Keratinocyte (primary cell): Measurements from ENCODE around the gene ACTR1B. TPM values are rescaled to one million over a fixed set of nuclear protein-coding genes. Genes with fewer than 3 reads are reported as not detected.

Experiments used
- DNase-seq: peaks from one replicate; pipeline ENCODE4 v3.0.0-alpha.2; 2011; ENCODE audit warnings: low read depth, missing footprints, low spot score
- FAIRE-seq: peaks from 2 replicates; lab custom pipeline; 2011; peaks lifted over from hg19 to GRCh38; lab: Jason Lieb, UNC
- H2AFZ ChIP-seq: 2 replicates; pipeline ENCODE4 v1.6.0; 2012; ENCODE audit warnings: low read length, control low read depth, inconsistent platforms; ENCODE audit not compliant: control insufficient read depth
- H3K27ac ChIP-seq: 2 replicates; pipeline ENCODE4 v1.5.1; 2011; ENCODE audit warnings: low read length; ENCODE audit not compliant: control insufficient read depth, insufficient read depth
- H3K27me3 ChIP-seq: 3 replicates; pipeline ENCODE4 v1.6.0; 2011; ENCODE audit warnings: low read length; ENCODE audit not compliant: control insufficient read depth, insufficient read depth; ENCODE audit errors: extremely low read depth
- H3K36me3 ChIP-seq, 2 experiments: 2 replicates in 1 of 2; 3 replicates in 1 of 2; pipeline ENCODE4 v1.5.1; 2011; ENCODE audit warnings: low read length in 2 of 2, mild to moderate bottlenecking in 1 of 2; ENCODE audit not compliant: control insufficient read depth in 2 of 2, insufficient read depth in 2 of 2; ENCODE audit errors: extremely low read depth in 1 of 2
- H3K4me1 ChIP-seq: 3 replicates; pipeline ENCODE4 v1.5.1; 2011; ENCODE audit warnings: low read length; ENCODE audit not compliant: control insufficient read depth, insufficient read depth; ENCODE audit errors: extremely low read depth
- H3K4me2 ChIP-seq: 3 replicates; pipeline ENCODE4 v1.6.0; 2011; ENCODE audit warnings: low read depth, low read length; ENCODE audit not compliant: control insufficient read depth, insufficient read depth; ENCODE audit errors: extremely low read depth
- H3K4me3 ChIP-seq, 3 experiments: fragments of 200-600 bp in 1 of 3; sonication (generic) in 1 of 3; 2 replicates in 2 of 3; 3 replicates in 1 of 3; pipeline ENCODE4 v1.5.1; 2011 to 2016; ENCODE audit warnings: low read length in 3 of 3, mild to moderate bottlenecking in 3 of 3, control low read depth in 2 of 3, inconsistent platforms in 1 of 3, low read depth in 1 of 3, mixed read lengths in 1 of 3, mixed run types in 1 of 3, moderate library complexity in 1 of 3; ENCODE audit not compliant: control insufficient read depth in 2 of 3, insufficient read depth in 2 of 3; ENCODE audit errors: extremely low read depth in 1 of 3
- H3K79me2 ChIP-seq: 2 replicates; pipeline ENCODE4 v1.6.0; 2012; ENCODE audit warnings: low read length; ENCODE audit not compliant: control insufficient read depth, insufficient read depth
- H3K9ac ChIP-seq: 3 replicates; pipeline ENCODE4 v1.6.0; 2011; ENCODE audit warnings: low read length; ENCODE audit not compliant: control insufficient read depth, insufficient read depth; ENCODE audit errors: extremely low read depth
- H3K9me1 ChIP-seq: 3 replicates; pipeline ENCODE4 v1.6.0; 2011; ENCODE audit warnings: low read length; ENCODE audit not compliant: control insufficient read depth, insufficient read depth; ENCODE audit errors: extremely low read depth
- H3K9me3 ChIP-seq: 2 replicates; pipeline ENCODE4 v1.5.1; 2012; ENCODE audit warnings: low read depth, low read length; ENCODE audit not compliant: control insufficient read depth
- H4K20me1 ChIP-seq: 3 replicates; pipeline ENCODE4 v1.6.0; 2011; ENCODE audit warnings: low read length; ENCODE audit not compliant: control insufficient read depth, insufficient read depth; ENCODE audit errors: extremely low read depth
- EZH2 ChIP-seq: IDR thresholded peaks from one replicate; pipeline ENCODE4 v1.6.1; 2012; ENCODE audit warnings: inconsistent platforms, mild to moderate bottlenecking, low read length, moderate library complexity
- dilution Hi-C: fragments of 300-500 bp; cut with MboI; formaldehyde crosslinking; loops from one replicate; pipeline ENCODE4 v1.7.0; 2020; ENCODE audit warnings: low sequenced_read_pairs; ENCODE audit not compliant: extremely low pct_ligation_motif_present
- polyA plus RNA-seq, 5 experiments: library from polyadenylated mRNA; depleted of rRNA in 3 of 5; stranded (reverse) in 3 of 5; stranded (forward) in 1 of 5; unstranded in 1 of 5; fragments of >200 nt; gene quantifications; 1 replicate in 1 of 5; 2 replicates in 3 of 5; 3 replicates in 1 of 5; pipeline versions ENCODE4 v1.2.1 to v1.2.3, GENCODE V29; 2011 to 2012; ENCODE audit warnings: missing spikeins in 2 of 5, low read depth in 1 of 5, low replicate concordance in 1 of 5
- TF ChIP-seq, protein P1 (sequence below), 3 experiments: IDR thresholded peaks in 1 of 3; conservative IDR thresholded peaks in 1 of 3; optimal IDR thresholded peaks in 1 of 3; 2 replicates in 2 of 3; 3 replicates in 1 of 3; pipeline versions ENCODE3 to v1.5.1; 2011; ENCODE audit warnings: low read length in 3 of 3, mild to moderate bottlenecking in 3 of 3, moderate library complexity in 2 of 3, control low read depth in 1 of 3, inconsistent platforms in 1 of 3; ENCODE audit not compliant: insufficient read depth in 2 of 3; ENCODE audit errors: extremely low read depth in 1 of 3

The ACTR1B gene
- polyA plus RNA-seq, 1 donor (not counting 4 experiments of a cell fraction or from before 2014, with no cell fraction given), result 20.6 TPM

DNA sequence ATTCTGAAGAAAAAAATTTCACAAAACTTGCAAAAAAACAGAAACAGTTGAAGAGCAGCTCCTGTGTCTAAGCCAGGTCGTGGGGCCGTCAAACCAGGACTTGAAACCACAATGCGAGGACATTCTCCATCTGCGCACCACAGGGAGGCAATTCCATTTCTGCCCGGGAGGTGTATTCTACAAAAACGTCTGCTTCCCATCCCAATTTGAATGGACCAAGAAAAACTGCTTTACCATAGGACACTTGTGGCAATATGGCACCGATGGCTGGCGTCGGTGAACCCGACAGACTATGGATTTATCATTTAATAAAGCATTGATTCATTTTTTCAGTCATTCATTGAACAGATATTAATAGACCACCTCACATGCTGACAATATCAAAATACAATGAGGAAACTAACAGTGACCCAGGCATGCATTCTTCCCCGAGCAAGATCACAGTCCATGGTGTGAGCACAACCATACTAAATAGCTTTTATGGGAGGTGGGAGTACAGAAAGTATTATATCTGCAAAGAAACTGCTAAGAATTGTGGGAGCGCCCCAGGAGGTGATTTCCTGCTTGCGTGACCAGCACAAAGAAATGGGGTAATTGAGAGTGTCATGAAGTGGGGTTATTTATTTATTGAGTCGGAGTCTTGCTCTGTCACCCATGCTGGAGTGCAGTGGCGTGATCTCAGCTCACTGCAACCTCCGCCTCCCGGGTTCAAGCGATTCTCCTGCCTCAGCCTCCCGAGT is 39.1 kb upstream of the ACTR1B start:
- H3K27ac ChIP-seq, result no peak overlapping the region
- H3K27me3 ChIP-seq, result no peaks in the 10 kb centered on the region
- no peak for TF ChIP-seq EZH2
- TF ChIP-seq, protein P1, sequence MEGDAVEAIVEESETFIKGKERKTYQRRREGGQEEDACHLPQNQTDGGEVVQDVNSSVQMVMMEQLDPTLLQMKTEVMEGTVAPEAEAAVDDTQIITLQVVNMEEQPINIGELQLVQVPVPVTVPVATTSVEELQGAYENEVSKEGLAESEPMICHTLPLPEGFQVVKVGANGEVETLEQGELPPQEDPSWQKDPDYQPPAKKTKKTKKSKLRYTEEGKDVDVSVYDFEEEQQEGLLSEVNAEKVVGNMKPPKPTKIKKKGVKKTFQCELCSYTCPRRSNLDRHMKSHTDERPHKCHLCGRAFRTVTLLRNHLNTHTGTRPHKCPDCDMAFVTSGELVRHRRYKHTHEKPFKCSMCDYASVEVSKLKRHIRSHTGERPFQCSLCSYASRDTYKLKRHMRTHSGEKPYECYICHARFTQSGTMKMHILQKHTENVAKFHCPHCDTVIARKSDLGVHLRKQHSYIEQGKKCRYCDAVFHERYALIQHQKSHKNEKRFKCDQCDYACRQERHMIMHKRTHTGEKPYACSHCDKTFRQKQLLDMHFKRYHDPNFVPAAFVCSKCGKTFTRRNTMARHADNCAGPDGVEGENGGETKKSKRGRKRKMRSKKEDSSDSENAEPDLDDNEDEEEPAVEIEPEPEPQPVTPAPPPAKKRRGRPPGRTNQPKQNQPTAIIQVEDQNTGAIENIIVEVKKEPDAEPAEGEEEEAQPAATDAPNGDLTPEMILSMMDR (optimal IDR thresholded peaks at IDR 0.05 in 1 of 3, IDR thresholded peaks at IDR 0.05 in 1 of 3, conservative IDR thresholded peaks at IDR 0.05 in 1 of 3; ENCODE audit: extremely low read depth in 1 of 3, insufficient read depth in 2 of 3, low read length in 3 of 3), result no peak
- dilution Hi-C loops, result no loop called here
- H3K4me1 ChIP-seq, result no peaks in the 10 kb centered on the region
- no peaks in the 10 kb centered on the region for H3K79me2 ChIP-seq
- no peaks in the 10 kb centered on the region for H3K36me3 ChIP-seq
- DNase-seq (no peak), FAIRE-seq (no peak)
- no peaks in the 10 kb centered on the region for H3K9me1 ChIP-seq
- H2AFZ ChIP-seq, result no peak overlapping the region
- H4K20me1 ChIP-seq, result no peaks in the 10 kb centered on the region
- H3K9ac ChIP-seq, result no peak overlapping the region
- H3K4me3 ChIP-seq, result no peak overlapping the region
- H3K9me3 ChIP-seq, result no peaks in the 10 kb centered on the region
- H3K4me2 ChIP-seq, result no peak overlapping the region

DNA sequence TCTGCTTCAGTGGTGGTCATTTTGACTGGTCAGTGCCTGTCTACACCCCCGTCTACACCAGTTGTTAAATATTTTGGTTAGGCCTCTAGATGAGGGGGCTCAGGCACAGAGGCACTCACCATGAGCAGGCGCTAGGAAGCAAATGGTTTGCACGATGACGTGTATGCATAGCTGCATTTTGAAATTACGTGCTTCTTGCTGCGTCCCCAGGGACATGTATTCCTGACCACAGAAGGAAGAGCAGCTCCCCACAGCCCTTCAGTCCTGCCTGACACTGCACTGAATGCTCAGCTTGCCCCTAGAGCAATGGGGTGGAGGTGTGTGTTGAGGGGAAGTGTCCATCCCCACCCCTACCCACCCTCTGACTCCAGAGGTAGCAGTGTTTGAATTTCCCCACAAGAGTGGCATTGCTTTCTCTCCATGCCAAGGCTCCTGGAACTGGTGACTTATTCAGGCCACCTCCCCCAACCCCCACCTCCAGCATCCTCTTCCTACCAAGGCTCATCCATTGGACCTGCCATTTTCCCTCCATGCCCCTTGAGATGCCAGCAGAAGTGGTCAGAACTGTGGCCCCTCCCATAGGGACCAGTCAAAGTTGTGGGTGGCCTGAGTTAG is 38.1 kb upstream of the ACTR1B start:
- H3K9me1 ChIP-seq, result no peaks in the 10 kb centered on the region
- H3K4me2 ChIP-seq, result no peak overlapping the region
- DNase-seq (no peak), FAIRE-seq (no peak)
- H3K27me3 ChIP-seq, result no peaks in the 10 kb centered on the region
- H3K79me2 ChIP-seq, result no peaks in the 10 kb centered on the region
- dilution Hi-C loops, result no loop called here
- H3K4me1 ChIP-seq, result no peaks in the 10 kb centered on the region
- no peaks in the 10 kb centered on the region for H3K9me3 ChIP-seq
- no peak for TF ChIP-seq EZH2
- TF ChIP-seq, protein P1 (optimal IDR thresholded peaks at IDR 0.05 in 1 of 3, IDR thresholded peaks at IDR 0.05 in 1 of 3, conservative IDR thresholded peaks at IDR 0.05 in 1 of 3; ENCODE audit: extremely low read depth in 1 of 3, insufficient read depth in 2 of 3, low read length in 3 of 3), result no peak
- H3K27ac ChIP-seq, result no peak overlapping the region
- H4K20me1 ChIP-seq, result no peaks in the 10 kb centered on the region
- H2AFZ ChIP-seq, result no peak overlapping the region
- H3K36me3 ChIP-seq, result no peaks in the 10 kb centered on the region
- H3K9ac ChIP-seq, result no peak overlapping the region
- H3K4me3 ChIP-seq, result no peak overlapping the region
